GM12872 (cell line): ENCODE results near the gene HAND2.

ENCODE experiments used
- TF ChIP-seq, protein P1 (sequence below): IDR thresholded peaks from 3 replicates; pipeline ENCODE4 v1.5.1; 2011; ENCODE audit warnings: low read depth, mild to moderate bottlenecking, low read length, moderate library complexity; ENCODE audit not compliant: insufficient read depth

The HAND2 gene

DNA sequence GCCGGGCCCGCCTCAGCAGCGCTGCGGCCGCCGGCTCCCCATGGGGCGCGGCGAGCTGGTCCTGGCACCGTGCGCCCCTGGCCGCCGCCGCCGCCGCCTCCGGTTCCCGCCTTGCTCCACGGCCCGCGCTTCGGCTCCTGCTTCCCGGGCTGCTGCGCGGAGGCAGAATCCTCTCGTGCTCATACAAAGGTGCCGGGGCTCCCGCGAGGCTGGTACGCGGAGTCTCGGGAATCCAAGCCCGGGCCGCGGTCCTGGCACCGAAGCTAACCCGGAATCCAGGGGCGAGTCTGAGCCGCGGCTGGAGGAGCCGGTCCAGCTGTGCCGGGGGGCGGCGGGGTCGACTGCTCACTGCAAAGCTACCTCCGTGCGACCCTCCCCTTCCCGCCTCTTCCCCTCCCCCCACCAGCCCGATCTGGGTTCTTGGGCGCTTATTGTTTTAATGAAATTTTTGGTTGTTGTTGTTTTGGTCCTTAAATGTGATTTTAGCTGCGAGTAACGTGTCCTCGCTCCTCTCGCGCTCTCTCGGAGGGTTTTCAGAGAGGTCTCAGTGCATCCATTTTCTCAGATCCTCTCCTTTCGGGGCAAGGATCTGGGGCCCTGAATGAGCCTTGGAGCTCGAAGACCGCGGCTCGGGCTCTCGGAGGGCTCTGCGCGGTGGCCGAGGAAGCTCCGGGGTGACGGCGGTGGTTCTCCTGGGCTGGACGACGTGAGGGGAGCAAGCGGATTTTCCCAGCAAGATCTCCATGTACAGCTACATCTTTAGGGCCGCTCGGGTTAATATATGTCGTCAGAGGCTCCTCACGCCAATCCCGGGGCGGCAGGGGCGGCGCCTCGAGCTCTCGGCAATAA, at the start of gene HAND2:
HAND2 (minus strand) TSS at position 753 of the 849 bp plus-strand sequence. CDS start 940 bp downstream, outside the sequence.
- TF ChIP-seq, protein P1, sequence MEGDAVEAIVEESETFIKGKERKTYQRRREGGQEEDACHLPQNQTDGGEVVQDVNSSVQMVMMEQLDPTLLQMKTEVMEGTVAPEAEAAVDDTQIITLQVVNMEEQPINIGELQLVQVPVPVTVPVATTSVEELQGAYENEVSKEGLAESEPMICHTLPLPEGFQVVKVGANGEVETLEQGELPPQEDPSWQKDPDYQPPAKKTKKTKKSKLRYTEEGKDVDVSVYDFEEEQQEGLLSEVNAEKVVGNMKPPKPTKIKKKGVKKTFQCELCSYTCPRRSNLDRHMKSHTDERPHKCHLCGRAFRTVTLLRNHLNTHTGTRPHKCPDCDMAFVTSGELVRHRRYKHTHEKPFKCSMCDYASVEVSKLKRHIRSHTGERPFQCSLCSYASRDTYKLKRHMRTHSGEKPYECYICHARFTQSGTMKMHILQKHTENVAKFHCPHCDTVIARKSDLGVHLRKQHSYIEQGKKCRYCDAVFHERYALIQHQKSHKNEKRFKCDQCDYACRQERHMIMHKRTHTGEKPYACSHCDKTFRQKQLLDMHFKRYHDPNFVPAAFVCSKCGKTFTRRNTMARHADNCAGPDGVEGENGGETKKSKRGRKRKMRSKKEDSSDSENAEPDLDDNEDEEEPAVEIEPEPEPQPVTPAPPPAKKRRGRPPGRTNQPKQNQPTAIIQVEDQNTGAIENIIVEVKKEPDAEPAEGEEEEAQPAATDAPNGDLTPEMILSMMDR, result no peak

DNA sequence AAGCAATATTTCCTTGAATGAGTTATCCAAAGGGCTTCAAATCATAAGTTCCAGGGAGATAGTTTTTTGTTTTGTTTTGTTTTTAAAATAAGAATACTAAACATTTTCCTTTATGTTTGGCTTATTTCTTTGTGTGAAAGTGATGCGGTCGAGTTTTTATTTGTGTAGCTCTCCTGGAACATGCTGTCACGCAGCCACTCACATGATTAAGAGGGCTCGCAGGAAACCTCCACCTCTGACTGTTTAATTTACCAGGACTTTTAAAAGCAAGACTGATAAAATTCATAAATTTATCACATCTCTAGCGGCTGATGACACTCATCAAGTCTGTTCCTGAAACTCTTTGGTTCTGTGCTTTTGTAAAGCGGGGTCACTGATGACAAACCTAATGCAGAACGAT, 48.9 kb upstream of the HAND2 start:
- TF ChIP-seq, protein P1, result no peak

DNA sequence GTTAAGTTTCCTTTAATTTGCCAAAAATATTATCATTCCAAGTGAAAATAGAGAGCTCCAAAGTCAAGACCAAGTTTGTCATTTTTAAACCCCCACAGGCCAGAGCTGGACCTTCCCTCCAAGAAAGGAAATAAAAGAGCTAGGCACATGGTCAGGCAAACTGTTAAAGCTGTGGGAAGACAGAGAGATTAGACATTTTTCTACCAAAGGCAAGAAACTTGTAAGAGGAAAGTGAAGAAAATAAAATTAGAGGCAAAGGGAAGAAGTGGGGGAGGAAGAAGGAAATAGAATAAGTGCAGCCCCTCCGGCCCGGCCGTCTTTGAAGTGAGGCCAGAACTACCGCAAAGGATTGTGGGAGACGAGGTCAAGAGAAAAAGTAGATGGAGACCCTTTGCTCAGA, 47.9 kb upstream of the HAND2 start:
- TF ChIP-seq, protein P1, result no peak

GRCh38 chr4:173575482-173576152, 45.6 kb upstream of the HAND2 start:
- TF ChIP-seq, protein P1, result no peak

DNA sequence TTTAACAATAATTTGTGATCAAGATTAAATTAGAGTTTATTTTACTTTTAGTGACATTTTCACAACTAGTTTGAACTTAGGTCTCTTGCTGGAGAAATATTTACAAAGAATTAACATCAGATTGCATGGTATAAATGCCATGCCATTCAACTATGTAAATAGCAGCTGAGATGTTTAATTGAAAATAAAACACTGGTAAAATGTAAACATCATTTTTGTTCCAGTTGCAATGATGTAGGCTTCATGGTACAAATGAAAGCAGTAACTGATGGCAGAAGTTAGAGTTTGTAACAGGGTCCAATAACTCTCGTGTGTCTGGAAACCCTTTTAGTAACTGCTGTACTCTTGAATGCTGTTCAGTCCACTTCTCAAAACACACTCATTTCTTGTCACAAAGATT, 43.7 kb upstream of the HAND2 start:
- TF ChIP-seq, protein P1, result no peak

DNA sequence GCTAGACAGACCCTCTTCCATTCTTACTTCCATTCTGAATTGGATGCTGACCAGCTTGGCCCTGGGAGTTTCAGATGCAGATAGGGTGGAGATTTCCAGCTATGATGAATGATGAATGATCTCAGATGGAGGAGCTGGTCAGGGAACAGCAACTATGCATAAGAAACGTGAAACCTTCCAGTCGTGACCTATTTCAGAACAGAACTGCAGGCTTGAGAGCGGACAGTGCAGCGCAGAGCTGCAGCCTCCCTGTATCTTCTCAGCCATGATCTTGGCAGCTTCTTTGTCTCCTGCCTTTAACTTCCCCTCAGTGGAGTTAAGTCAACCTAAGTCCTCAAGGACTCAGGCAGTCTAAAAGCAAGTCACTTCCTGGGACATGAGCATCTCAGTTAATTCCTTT, 43.3 kb upstream of the HAND2 start:
- TF ChIP-seq, protein P1, result no peak

DNA sequence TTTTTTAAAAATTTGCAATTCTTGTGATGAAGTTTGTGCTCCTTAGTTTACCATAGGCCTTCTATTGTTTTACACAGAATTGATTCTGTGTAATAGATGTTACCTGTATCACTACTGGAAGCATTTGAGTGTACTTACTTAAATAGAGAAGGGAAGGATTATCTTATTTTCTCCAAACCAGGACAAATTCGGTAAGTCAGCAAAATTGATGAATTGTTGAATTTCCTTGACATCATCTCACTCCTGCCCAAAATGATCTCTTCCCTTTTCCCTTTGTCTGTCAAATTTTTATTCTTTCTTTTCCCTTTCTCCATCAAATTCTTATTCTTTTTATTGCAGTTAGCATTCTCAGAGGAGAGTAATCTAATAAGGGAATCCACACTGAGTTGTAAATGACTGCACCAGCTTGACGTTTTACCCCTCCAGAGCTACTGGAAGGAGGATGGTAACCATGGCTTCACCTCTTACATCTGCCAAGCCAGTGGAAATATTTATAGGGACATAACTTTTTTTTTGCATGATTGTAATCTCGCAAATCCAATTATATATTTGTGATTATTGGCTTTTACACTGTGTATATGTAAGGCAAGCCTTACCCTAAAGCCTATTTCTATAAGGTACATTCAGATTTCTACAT, 42.6 kb upstream of the HAND2 start:
- TF ChIP-seq, protein P1, result no peak
